ENCODE measurements around the gene KCNIP1.

The KCNIP1 gene

DNA sequence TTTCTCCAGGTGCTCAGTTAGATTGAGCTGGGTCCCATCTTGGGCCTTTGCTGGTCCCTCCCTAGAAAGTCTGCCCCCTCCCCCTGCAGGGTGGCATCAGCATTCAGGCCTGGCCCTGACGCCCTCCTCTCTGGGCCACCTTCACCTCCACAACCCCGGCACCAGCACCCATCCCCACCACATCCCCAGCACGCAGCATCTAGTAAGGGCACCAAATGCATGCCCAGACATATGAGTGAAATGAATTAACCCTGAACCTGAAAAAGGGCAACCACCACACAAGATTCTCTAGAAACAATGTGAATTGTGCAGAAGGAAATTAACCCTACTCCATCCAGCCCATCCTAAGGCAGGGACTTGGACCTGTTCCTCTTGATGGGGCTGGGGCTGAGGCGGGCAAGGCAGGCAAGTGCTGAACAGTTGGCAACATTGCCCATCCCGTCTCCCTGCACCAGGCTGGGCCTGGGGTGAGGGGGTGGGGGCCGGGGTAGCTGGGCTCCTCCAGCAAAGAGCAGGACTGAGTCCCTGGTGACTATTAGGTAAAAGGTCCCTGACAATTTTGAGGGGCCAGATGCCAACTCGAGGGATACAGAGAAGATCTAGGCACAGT, 125.9 kb downstream of the KCNIP1 start:
- DNase-seq (ENCODE audit: low read depth) = no peak

DNA sequence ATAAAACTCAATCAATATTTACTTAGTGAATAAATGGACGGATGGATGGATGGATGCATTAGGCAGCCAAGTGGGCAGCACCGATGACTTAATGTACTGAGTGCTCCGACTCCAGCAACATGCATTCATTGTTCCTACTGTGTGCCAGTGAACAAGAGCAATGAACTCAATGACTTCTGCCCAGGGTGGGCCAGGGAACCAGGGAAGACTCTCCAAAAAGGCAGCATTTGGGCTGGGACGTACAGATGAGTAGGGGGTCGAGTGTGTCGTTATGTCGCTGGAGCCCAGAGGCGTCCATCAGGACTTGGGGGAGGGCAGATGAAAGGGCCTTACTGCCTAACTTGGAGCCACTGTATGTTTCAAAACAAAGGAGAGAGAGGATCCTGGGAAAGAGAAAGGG, 126.4 kb downstream of the KCNIP1 start:
- DNase-seq (ENCODE audit: low read depth) = no peak

DNA sequence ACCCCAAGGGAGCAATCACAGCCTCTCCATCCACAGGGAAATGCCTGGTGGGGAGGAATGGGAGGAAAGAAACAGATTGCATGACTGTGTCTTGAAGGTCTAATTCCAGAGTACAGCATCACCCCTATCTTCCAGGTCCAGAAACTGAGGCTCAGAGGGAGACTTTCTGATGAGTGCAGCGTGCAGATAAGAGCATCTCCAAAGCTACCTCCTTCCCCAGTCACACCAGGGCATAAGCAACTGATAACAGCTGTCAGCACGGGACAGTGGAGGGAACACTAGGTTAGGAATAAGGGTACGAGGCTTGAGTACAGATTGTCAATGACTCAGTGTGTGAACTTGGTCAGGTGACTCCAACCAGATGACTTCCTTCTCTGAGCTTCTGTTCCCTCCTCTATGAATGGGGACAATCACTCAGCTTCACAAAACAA, 126.9 kb downstream of the KCNIP1 start:
- DNase-seq (ENCODE audit: low read depth) = no peak

DNA sequence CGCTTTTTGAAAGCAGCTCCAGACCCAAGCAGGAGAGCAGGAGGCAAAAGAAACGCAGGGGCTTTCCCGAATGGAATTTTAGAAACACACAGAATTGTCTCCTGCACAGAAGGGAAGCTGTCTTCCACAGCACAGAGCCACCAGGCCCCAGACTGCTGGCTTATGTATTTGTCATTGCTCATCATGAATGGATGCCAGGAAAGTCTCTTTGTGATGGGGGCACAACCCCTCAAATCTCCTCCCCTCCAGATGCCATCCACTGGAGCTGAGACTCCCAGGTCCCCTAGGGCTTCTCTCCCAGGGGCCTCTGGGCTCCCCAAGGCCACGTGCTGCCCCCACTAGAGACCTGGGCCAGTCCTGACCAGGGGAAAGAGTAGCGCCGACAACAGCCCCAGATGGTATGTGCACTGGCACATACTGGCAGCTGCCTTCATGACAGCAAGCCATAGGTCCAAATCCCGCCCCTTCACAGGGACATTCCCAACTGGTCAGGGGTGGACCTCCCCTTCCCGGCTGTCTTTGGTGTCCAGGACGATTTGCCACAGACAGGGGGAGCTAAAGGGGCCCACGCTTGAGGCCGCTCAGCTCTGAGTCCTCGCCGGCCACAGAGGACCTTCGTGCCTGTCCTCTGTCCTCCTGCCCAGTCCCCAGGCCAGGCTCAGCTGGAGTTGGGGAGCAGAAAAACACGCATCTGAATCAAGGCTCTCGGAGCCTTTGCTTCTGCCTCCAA, 127.8 kb downstream of the KCNIP1 start:
- no peak for DNase-seq (ENCODE audit: low read depth)

DNA sequence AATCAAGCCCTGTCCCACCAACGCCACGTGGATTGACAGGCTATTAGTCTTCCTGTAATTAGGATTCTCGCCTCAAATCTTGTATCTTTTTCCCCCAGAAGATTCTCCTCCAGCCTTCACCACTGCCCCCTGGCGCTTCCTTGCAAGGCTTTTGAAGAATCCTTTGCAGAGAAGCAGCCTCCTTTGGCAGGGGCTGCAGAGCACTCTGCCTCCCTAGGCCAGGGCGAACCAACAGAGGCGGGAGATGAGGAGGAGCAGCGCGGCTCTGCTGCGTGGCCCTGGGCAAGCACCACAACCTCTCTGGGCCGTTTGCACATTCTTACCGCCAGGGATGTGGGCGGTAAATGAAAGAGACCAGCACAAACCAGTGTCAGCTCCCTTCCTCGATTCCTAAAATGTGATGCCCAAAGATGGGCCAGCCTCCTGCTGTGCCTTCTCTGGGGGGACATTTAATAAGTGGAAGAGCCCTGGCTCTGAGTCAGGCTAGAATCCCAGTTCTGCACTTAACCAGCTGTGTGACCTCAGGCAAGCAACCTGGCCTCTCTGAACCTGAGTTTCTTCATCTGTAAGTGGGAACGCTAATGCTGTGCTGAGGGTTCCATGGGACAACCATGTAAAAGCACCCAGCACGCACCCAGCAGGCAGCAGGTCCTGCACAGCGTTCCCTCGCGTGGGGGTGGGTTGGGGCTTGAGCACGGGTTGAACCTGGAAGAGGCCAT, 128.6 kb downstream of the KCNIP1 start:
- no peak for DNase-seq (ENCODE audit: low read depth)

DNA sequence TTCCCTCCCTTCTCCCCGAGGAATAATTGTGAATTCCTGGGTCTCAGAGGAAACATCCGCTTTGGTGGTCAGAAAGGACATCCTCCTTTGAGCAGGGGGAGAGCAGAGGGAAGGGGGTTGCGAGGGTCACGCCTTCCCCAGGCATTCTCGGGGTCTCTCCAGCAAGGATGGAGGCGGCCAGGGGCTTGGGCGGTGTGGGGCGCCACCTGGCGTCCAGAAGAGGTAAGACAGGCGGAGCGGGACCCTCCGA, 129.1 kb downstream of the KCNIP1 start:
- peak; percentile 22 for DNase-seq (ENCODE audit: low read depth)

DNA sequence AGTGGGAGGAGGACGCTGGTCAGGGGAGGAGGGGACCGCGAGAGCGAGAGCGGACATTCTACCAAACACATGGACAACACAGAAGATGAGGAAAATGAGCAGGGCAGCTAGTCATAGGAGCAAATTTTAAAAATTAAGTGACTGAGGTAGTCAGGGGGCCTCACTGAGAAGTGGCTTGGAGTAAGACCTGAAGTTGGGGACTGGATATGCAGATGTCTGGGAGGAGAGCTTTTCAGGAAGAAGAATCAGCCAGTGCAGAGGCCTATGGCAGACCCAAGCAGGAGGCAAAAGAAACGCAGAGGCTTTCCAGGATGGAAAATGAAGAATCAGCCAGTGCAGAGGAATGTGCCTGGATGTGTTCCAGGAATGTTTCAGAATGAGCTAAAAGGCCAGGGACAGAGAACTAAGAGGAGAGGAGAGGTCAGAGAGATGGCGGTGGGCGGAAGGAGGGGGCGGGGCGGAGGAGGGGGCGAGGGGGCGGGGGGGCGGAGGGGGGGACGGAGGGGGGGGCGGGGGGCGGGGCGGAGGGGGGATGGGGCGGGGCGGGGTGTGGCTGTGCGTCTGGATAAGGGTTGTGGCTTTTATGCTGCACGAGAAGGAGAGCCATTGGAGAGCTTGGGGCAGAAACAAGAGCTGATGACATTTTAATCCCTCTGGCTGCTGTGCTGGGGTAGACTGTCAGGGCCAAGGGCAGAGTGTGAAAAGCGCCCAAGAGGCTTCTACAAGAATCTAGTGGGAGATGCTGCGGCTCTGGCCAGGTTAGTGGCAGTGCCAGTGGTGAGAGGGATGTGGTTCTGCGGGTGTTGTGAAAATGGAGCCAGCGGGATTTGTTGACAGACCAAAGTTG, 129.6 kb downstream of the KCNIP1 start:
- no peak for DNase-seq (ENCODE audit: low read depth)

DNA sequence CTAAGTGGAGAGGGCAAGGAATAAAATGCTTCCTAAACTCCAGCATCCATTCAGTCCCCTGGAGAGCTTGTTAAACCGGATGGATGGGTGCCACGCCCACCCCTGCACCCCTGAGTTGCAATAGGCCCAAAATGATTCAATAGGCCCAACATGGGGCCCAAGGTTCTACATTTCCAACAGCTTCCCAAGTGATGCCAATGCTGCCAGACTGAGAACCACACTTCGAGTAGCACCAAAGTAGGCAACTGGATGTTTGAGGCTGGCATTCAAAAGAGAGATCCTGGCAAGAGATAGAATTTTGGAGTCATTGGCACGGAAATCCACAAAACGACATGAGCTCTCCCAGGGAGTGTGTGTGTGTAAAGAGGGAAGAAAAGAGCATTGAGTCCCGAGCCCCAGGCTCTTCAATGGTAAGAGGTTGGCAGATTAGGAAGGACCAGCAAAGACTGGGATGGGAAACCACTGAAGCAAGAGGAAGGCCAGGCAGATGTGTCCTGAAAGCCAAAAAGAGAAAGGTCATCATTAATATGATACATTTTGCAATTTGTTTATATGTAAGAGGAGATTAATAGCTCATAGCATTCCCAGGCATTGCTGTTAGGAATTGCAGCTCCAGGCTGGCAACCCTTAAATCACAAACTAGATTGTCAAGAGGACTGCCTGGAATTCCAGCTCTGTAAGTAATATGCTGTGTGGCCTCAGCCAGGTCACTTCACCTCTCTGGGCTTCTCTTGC, 130.6 kb downstream of the KCNIP1 start:
- DNase-seq (ENCODE audit: low read depth) = no peak

DNA sequence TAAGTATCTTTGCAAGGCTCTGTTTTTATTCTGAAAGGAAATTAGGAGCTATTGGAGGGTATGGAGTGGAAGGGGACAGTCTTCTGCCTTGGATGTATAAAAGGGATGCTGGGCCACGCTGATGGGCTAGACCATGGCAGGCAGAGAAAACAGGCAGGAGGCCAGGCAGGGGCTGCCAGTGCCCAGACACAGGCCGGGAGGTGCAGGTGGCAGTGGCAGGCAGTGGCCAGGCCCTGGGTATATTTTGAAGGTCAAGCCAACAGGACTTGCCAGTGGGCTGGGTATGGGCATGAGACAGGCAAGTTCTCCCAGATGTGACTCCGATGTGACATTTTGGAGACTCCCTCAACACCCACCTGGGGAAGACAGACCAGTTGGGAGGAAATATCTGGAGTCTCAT, 131.9 kb downstream of the KCNIP1 start:
- no peak for DNase-seq (ENCODE audit: low read depth)

DNA sequence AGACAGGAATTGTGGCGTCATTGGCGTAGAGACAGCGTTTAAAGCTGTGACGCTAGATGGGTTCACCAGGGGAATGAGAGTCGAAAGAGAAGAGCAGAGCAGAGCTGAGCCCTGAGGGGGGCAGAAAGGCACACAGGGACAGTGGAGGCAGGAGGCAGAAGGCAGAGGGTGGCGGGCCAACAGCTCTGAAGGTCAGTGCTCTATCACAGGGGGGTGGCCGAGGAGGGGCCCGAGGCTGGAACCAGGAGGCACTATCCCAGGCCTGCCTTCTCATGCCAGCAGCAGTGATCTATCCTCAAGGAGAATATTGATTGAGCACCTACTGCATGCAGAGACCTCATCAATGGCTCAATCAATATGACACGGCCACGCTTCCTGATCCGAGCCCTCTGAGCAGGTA, 132.4 kb downstream of the KCNIP1 start:
- no peak for DNase-seq (ENCODE audit: low read depth)

DNA sequence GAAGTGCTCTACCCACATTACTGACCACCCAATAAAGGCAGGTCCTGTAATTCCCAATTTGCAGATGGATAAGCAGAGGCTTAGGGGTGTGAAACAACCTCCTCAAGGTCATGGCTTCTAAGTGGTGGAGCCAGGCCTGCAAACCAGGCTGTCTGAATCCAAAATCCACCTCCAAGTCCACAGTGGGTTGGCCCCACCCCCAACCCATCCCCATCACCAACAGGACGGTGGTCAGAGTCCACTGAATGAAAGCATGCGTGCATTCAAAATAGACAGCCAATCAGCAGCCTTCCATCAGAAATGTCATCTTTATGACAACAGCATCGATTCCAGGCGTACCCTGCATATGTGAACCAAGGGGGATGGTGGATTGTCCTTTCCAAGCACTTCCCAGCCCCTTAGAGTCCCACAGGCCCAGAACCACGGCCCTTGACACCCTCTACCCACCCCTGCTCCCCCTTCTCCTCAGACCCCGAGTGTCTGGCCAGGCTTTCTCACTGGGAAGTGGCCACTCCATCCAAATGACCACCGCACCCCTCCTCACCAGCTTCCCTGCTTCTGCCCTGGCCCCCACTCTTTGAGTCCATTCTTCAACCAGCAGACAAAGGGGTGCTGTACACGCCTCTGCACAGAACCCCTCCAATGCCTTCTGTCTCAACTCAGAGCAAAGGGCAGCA, 133.1 kb downstream of the KCNIP1 start:
- no peak for DNase-seq (ENCODE audit: low read depth)

DNA sequence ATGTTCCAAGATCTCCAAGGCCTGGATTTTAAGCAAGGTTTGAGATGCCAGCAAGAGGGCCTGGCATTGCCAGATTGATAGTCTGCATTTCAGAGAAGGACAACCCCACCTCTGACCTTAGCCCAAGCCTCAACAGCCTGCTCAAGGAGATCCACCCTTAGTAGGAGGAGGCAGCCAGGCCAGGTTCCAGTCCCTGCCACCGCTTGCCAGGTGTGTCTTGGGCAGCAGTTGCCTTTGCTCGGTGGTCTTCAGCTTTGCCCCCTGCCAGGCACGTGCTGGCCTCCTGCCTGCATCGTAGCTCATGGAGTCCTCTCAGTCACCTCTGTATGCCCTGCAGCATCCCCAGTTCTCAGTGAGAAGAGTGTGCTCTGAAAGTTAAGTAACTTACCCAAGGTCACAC, 134.2 kb downstream of the KCNIP1 start:
- DNase-seq (ENCODE audit: low read depth) = no peak

DNA sequence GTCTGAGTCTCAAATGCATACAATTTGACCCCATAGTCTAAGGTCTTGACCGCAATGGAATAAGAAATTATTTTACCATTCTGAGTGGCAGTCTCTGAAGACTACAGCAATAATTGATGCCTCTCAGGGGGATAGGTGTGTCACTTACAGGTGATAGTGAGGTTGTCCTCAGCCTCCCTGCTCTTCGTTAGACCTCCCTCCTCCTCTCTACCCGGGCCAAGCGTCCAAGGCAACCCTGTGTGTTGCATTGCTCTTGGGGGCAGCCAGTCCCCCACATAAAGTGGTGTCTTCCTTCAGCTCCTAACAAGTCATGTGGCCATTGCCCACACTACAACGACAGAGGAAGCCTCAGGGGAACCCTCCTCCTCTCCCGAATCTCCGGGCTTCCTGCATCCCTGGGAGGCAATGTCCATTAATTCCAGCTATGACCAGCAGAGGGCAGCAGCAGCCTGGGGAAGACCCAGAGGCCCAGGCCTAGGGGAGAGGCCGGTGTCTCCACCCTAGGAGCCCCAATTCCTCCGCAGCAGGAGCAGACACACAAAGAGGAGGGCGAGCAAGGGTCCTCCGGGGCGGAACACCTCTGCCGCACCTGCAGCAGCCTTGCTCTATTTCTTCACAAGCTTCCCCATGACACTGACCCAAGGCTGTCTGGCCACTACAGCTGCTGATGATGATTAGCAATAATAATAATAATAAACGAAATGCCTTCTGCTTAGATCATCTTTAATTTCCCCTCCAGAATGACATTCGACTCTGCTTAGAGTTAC, 134.8 kb downstream of the KCNIP1 start:
- peak; percentile 37 for DNase-seq (ENCODE audit: low read depth)

DNA sequence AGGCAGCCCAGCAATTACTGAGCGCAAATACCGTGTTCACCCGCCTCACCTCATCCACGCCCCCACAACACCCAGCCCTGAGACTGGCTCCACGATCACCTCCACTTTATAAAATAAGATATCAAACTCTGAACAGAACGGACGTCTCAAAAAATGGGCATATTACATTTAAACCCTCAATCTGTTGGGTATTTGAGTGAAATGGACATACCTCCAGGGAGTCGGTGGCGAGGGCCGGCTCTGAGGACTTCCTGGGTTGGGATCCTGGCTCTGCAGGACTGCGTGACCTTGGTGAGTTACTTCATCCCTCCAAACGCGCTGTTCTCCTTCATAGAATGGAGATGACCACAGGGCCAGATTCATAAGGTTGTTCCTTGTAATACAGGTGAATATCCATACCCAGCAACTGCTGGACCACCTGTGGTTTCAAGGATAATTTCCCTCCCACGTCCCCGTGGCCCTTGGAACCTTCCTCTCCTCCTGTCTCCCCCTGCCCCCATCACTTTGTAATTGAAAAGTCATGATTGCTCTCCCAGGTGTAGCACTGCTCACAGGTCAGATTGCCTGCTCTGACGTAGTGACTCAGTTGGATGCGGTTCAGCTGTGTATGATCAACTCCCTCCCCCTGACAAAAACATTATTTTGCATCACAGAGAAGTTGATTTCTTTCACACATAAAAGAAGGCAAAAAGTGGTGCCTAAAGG, 135.6 kb downstream of the KCNIP1 start:
- no peak for DNase-seq (ENCODE audit: low read depth)

DNA sequence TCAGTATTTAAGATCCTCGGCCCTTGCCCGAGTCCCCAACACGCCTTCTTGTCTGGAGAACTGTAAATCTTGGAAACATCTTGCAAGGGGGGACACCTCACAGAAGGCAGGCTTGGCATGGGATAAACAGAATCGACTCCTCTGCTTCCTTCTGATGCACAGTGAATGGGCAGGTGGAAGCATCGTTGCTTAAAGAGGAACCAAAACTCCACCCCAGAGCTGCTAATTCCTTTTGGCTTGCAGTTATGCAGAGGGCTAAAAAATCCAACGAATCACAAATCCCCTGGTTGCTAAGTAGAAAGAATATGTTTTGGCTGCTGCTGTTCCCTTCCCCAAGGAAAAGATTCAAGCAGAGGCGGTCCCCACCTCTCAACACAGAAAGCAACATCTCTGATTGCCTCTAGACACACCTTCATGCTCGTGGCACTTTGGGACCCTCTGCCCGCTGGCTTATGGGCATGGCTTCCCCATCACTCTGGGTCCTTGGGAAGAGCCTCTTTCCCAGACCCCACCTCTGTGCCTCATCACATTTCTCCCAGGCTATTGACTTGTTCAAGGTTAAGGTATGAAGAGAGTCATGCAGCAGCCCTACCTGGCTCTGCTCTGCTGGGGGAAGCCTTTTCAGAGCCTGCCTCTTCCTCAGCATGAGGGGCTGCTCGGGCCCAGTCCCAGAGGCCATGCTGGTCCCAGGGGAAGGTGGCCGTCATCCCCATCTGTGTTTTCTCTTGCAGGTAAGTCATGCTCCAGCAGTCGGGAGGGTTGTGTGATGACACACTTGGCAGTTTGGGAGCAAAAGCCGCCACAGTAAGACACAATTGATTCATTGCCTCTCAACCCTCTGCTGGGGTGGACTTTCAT, 137.1 kb downstream of the KCNIP1 start:
- no peak for DNase-seq (ENCODE audit: low read depth)

DNA sequence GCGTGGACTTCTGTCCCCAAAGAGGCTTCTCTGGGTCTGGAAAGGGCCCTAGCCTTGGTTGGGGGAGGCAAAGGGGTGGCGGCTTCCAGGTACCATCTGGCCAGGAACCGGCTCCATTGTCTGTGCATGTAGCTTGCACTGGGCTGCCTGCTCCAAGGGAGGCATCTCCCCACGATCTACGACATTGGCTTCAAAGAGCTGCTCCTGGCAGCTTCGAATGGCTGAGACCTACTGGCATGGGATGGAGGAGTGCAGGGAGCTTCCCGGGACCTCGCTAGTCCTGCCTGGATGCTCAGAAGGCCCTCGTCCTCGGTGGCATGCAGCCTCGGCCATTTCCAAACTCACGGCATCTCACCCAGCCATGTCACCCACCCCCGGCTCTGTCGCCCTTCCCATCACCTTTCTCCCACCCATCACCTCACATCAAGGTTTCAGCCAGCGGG, 137.8 kb downstream of the KCNIP1 start:
- no peak for DNase-seq (ENCODE audit: low read depth)

DNA sequence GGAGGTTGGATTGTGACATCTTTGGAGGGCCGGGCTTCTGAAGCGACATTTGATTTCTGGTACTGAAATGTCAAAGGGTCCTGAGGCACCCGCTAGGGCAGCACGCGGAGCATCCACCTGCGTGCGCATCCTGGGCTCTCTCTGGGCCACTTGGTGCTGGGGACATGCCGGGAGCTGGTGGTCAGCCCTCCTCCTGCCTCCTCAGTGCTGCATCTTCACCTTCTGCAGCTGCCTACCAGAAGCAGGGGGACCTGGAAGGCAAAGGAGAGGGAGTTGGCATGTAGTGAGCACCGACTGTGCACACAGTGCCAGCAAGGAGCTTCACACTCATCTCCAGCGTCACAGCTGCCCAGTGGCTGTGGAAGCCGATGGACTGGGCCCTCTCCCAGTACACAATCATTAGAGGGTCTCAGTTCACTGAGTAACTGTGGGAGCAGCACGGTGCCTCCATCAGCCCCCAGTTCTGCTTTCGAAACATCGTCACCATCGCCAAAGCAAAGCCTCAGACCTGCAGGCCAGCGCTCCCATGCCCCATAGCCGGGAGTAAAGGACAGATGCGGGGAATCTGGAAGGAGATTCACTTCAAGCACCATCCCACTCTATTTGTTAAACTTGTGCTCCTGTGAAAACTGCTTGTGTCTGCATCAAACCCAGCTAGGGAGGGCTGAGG, 138.4 kb downstream of the KCNIP1 start:
- no peak for DNase-seq (ENCODE audit: low read depth)

DNA sequence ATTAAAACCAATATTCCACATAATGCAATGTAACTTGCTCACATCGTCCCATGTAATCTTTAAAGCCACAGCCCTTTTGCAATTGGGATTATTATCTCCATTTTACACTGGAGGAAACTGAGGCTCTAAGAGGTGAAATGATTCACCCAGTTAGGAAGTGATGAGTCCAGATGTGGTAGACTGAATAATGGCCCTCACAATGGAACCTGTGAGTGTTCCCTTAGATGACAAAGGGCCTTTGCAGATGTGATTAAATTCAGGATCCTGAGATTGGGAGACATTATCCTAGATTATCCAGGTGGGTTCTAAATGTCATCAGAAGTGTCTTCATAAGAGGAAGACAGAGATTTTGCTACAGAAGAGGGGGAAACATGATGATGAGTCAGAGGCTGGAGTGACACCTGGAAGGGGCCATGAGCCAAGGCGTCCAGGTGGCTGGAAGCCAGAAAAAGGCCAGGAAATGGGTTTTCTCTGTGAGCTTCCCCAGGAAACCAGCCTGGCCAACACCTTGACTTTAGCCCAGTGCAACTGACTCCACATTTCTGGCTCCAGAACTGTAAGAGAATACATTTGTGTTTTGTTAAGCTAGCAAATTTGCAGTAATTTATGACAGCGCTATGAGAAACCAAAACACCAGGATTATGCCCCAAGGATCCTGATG, 139.1 kb downstream of the KCNIP1 start:
- no peak for DNase-seq (ENCODE audit: low read depth)
